Stimulated activated CD4-positive, alpha-beta T cell treated with anti-CD3 and anti-CD28 coated beads, TNF-alpha, amount 100 ng/mL, for 1 hour (primary cell): Measurements from ENCODE around the gene NEDD4L.
A peak's percentile ranks its signal among the peaks of the same experiment; 100 is the strongest.
"Not testable (repeated sequence)": the region's sequence is repeated elsewhere in the genome, so short reads cannot be mapped to it uniquely, and the experiment has no call there.

Source experiments
- DNase-seq, 3 donors: peaks; one replicate each; pipeline ENCODE4 v3.0.0-alpha.2; 2020; ENCODE audit warnings: low read depth in 3 of 3, low spot score in 1 of 3

Gene NEDD4L

DNA sequence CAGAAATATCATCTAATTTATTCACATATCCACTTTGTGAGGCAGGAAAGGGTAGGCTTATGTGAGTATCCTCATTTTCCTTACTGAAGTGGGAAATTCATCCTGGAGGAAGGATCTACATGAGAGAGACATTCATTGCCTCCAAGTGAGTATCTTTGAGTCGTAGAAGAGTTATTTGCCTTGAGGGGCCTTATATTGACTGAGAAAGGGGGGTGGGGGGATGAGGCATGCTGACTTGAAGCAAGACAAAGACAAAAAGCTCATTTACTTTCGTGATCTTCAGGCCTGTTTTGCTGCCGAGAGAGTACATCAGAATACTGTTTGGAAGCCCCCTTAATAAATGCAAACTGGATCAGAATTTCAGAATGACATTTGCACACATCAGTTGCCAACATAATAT lies 17.6 kb upstream of the NEDD4L start:
- DNase-seq = no peak

DNA sequence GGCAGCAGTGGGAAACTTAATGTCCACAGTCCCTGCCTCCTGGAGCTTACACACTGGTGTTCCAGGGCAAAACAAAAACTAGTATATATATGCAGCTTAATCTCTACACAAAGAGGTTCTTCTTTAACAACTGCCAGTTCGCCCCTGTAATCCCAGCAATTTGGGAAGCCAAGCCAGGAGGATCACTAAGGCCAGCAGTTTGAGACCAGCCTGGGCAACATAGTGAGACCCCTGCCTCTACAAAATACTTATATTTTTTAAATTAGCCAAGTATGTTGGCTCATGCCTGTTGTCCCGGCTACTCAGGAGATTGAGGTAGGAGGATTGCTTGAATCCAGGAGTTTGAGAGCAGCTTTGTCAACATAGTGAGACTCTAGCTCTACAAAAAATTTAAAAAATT lies 17.2 kb upstream of the NEDD4L start:
- no peak for DNase-seq

DNA sequence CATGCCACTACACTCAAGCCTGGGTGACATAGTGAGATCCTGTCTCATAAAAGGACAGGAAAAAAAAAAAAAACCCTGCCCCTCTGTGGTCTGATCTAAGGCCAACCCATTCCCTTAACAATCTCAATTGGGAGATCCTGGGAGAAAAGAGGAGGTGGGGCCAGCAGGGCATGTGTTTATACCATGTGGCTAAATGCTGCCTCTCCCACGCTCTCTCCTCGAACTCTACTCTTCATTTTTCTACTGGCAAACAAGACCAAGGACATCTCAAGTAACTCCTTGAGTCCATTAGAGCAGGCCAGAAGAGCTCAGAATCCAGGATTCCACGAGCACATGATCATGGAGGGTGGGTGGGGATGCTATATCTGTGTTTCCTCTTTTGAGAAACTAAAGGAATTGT lies 16.7 kb upstream of the NEDD4L start:
- no peak for DNase-seq

DNA sequence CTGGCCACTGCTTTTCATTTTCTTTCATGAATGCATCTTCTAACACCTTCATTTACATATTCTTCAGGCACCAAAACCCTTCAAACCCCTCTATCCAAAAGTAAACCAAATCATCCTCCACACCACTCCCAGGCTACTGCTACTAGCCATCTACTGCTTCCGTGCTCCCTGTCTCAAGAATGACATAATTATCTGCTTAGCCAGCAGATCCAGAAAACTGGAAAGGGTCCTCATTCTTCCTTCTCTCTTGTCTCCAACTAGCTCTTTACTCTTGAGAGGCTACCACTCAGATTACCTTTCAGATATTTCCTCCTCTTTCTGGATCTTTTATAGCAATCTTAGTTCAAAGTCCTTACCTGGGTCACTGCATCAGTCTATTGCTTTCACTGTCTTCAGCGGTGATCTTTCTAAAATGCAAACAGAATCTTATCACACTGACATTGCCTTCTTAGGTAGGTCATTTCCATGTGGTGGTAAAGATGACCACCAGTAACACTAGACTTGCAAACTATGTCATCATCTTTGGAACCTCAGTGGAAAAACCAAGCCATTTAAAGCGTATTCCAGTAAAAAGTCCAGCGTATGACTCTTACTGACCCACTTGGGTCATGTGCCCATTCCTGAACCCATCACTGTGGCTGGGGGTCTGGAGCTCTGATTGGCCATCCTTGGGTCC lies 15.8 kb upstream of the NEDD4L start:
- no peak for DNase-seq

DNA sequence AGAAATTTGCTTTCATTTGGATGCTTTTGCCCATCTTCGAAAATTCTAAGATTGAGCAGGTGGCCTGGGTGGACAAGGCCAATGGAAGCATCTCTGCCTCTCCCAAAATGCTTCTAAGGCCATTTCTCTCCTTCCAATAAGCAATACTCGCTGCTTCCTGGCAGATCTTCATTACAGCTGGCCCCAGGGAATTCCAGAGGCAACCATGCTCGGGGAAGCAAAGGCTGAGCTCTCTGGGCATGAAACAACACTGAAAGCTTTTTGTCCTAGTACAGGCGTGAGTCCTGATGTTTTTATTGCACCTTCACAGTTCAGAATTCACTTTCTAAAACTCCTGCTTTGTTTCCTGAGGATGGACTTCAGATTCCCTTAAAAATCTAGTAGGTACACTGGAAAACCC lies 11.8 kb upstream of the NEDD4L start:
- DNase-seq = no peak

DNA sequence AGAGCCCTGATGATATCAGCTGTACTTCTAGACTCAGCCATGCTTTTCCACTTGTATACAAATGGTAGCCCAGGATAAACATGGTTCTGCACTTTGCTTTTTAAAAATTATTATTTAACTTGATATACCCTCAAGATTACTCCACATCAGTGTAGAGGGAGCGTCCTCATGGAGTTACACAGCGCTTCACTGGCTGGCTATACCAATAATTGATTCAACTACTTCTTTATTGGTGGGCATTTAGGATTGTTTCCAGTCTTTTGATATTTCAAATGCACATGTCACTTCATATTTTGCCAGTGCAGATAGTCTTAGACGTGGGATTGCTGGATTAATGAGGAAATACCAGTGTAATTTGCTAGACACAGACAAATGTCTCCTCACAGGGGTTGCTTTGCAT lies 10.8 kb upstream of the NEDD4L start:
- no peak for DNase-seq

DNA sequence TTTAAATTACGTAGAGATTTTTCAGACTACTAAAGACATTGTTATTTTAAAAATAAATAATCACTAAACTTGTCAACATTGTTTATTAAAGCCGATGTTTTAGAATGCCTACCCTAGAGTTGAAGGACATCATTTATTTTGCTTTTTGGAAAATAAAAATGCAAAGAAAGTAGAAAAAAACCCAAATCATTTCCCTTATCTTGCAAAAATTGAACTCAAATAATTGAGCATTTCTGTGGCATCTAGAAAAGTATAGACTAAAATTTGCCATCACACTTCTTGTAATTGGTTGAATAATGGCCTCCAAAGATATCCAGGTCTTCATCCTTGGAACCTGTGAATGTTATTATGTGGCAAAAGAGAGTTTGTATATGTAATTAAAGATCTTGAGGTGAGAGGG lies 9.7 kb upstream of the NEDD4L start:
- no peak for DNase-seq

DNA sequence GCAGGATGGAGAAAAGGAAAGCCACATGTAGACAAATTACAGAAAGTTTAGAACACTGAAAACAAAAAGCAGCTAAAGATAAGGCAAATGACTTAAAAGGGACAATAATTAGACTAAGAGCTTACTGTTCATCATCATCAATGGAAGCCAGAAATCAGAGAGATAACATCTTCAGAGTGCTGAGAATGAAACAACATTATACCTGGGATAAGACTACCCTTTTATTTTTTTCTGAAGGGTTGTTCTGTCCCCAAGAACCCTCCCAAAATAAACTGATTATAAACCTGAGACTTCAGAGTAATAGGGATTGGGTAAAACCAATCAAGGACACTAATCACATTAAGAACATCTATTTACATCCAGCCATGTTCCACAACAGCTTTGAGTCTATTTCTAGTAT lies 6.9 kb upstream of the NEDD4L start:
- no peak for DNase-seq

DNA sequence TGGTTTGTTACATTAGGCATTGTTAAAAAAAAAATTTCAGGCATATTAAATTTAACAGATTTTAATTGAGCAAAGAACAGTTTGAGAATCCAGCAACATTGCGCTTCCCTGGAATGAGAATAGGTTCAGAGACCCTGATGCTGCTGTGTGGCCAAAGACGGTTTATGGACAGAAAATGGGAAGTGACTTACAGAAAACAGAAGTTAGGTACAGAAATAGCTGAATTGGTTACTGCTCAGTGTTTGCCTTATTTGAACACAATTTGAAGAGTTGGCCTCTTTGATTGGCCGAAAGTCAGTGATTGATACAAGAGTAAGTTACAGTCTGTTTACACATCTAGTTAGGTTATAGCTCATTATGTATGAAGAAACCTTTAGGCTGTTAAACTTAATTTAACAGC lies 6.0 kb upstream of the NEDD4L start:
- DNase-seq = no peak

DNA sequence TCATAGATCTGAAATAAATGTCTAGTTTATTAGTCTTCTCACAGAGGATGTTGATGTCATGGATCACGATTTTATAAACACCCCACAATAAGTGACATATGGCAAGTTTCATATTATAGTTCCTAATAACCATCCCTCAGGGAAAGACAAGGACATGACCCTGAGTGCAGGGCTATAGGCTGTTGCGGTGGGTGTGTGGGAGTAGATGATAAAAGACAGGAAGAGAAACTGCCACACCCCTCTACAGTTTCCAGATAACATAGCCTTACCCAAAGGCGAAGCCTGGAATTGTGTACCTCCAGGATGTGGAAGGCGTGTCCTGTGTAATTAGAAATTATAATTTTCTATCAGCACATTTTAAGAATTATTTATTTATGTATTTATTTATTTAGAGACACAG lies 2.4 kb upstream of the NEDD4L start:
- no peak for DNase-seq

DNA sequence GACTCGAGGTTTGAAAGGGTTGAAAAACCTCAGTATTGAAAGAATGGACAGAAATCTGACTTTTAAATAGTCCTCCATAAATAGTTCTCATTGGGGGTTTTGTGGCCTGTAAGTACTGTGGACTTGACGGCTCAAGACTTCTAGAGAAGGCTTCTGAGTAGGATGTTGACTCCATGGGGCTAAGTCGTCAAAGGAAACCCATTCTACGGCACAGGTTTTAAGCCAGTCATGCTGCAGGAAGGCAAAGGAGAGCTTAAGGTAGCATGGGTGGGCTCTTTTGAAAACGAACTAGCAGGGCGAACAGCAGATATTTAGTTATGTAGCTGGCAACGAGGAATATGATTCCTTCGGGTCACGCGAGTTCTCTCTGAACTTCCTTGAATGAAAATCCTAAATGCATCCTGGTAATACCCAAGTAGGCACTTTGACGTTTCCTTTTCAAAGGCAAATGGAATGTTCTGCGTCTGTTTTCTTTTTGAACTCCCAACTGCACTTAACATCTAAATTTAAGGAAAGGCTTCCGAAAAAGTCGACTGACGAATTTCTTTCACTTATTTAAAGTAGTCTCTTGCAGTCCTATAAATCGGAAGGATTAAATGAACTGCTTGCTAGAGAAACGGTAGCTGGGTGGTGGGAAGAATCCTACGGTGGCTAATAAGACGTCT lies 1.1 kb upstream of the NEDD4L start:
- no peak for DNase-seq

DNA sequence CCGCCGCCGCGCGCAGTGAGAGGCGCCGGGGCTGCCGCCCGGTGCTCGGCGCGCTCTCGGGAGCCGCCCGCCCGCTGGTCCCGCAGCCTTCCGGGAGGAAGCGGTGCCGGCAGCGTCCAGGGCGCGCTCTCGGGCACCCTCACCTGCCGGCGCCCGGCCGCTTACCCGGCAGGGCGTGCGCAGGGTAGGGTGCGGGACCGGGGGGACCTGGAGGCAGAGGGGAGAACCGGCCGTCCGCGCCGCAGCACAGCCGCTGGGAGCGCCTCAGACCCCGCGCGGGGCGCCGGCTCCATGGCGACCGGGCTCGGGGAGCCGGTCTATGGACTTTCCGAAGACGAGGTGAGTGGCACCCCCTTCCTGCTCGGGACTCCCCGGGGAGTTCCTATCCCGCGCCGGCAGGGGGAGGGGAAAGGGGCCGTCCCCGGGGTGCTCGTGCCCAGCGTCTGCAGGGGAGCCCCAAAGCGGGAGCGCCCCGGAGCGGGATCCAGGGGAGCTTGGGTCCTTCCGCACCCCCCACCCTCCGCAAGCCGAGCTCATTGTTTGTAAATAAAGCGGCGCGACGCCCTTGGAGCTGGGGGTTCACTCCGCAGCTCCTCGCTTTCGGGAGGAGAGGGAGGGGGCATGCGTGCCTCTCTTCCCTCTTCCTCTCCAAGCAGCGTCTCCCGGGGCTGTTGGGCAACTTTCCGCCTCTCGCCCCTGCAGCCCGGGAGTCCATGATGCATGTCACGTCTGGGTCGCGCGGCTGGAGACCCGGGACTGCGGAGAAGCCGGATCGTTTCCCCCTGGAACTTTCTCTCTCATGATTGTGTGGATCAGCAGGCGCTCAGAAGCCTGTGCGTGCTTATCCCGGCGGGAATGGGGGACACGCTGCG lies 580 bp downstream of the NEDD4L start:
- DNase-seq = peak in 2 of 3 donors; percentile 2 to 25

DNA sequence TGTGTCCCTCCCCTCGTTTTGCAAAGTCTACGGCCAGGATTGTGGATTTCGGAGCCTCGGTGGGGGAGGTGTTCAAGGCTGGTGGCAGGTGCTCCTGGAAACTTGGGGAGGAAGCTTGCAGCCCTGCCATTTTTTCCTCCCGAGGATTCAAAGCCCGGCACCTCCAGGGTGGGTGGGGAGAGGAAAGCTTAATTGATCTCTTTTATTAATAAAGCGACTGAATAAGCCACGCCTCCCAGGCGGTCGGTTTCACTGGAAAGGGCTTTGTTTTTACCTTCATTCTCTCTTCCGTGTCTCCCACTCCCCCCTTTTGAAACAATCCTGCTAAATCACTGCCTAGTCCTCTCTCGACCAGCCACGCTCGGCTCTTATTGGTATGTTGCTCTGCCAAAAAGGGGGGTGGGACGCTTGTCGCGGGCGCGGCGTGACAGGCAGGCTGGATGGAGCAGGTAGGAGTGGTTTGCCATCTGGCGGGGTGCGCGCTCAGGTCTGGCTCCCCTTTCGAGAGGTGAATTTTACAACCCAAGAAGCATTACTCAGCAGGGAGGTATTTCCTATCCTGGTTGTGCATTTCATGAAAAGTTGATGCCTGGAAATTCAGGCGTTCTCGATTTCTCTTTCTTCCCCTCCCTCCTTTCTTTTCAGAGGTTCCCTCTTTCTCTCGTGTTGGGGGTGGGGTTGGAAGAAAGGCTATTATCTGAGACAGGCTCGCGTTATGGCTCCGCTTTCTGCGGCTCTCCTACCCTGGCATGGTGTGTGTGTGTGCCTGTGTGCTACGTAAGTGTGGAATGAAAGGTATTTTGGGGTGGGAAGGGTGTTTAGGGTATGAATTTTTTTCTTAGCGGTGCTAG lies 1.4 kb downstream of the NEDD4L start:
- DNase-seq = no peak

DNA sequence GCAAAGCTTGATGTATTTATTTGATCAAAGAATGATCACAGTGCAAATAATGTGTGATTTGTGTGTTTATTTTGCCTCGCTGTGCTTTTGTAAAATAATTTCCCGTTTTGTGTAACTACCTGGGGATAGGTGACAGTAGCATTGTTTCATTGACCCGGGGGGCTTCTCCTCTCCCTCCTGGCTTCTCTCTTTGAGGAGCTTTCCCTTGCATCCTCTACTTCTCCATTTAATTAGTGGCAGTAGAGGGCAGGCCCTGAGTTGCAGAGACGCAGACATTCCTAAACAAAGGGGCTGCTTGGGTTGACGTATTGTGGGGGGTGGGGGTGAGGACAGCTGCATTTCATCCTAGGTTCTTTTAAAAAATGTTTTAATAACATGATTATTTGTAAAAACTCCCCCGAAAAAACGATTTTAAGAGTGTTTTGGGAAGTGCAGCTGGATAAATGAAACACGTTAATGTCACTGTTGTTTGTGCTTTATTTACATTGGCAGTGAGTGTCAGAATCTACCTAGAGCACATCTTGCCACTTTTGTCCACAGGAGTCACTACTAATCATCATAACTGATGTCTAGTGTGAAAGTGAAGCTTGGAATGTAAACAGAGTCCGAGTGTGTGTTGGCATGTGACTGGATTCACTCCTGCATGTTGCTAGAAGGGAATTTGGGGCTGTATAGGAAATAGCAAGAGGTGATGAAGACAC lies 2.2 kb downstream of the NEDD4L start:
- no peak for DNase-seq

DNA sequence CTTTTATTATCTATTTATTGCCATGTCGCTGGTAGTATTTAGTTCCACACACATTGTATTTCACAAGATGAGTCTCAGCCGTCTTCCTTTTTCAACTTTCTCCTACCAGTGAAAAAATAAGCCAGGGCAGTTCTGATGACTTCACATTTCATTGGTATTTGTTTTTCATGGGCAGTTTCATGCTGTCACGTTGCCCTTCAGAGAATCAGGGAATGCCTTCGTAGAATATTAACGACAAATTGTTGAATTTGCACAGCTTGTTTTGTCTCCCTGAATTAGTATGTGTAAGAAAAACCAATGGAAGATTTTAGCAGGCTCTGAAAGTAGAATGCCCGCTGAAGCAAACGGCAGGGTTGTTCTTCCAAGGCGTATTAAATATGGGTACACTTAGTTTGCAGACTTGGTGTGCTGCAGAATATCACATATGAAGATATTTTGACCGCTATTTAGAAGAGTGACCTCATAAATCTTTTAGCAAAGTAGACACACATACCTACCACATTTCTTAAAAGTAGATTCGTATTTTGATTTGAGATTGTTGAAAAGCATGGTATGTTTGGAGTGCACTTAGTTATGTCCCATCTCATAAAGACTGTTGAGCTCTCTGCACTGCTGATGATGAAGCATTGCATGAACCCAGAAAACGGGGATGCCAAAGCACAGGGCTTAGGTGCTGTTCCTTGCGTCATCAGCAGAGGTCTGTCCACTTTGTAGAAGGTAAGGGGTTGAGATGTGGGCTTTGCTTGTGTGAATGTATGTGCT lies 2.9 kb downstream of the NEDD4L start:
- no peak for DNase-seq

DNA sequence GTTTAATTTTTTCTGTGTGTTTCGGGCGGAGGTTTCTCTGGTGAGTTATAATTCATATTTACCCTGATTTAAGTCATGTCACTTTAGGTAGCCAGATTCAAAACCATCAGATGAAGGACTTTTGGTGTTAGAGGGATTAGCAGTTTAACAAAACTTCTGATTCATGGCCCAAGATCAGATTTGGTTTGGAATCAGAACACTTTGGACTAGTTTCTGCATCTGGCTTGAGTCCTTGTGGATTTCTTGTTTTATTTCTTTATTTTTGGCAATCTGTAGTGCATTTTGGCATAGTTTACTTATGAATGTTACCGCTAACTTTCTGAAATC lies 3.5 kb downstream of the NEDD4L start:
- no peak for DNase-seq

DNA sequence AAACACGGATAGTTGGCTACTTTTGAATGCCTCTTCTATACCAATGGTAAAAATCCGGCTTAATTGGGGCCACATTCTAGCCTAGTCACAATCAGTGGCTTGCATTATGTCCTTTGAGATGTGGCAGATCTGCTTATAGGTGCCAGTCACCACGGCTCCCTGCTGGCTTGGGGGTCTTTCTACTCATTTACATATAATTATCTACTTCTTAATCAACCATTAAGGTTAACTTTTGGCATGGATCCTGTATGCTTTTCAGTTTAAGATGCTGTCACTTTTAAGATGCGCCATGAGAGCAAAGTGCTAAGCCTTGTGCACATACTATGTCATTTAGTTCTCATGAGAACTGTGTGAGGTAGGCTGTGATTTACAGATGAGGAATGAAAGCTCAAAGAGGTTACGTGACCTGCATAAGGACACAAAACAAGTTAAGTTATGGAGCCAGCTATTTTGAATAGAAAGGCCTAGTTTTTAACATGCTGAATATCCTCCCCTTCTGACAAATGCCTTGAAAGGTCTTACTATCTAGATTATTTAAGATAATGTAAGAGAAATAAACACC lies 4.1 kb downstream of the NEDD4L start:
- no peak for DNase-seq

DNA sequence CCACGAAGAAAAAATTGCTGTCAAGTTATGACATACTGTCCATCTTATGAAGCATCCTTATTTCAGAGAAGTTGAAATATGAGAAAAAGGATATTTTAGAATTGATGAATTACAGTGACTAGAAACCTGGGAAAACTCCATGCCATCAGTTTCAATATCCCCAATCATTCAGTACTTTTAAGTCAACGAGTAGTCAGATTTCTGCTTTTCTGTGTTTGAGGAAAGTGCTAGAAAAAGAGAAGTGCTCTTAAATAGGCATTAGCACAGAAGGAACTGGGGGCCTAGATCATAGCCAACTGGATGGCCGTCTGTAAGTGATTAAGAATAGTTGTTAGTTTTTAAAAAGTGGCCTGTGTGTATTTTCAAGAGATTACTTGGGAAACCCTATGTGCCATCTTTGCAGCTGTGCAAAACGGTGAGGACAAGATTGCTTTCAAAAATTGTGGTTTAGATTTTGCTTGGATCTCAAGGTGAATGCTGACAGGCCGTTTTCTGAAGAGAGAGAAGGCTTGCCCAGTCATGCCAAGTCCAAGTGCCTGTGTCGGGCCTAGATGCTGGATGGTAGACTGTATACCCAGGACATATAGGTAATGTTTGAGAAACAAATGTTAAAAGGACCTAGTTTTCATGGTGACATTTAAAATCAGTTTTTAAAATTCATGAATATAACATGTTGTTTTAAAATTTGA lies 5.1 kb downstream of the NEDD4L start:
- DNase-seq = no peak

DNA sequence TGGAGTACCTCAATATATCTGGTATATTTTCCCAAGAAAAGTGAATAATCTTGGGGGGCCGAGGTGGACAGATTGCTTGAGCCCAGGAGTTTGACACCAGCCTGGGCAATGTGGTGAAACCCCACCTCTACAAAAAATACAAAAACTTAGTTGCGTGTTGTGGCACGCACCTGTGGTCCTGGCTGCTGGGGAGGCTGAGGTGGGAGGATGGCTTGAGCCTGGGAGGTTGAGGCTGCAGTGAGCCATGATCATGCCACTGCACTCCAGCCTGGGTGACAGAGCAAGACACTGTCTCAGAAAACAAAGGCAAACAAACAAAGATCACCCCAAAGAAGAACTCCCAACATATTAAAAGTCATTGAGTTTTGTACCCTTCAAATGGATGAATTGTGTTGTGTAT lies 6.9 kb downstream of the NEDD4L start:
- not testable (repeated sequence) for DNase-seq
